Astrocyte (in vitro differentiated cells and primary cell): ENCODE measurements around the gene ELMO1. TPM values are rescaled to one million over a fixed set of nuclear protein-coding genes. Genes with fewer than 3 reads are reported as not detected.

Experiments
- DNase-seq: peaks from one replicate; pipeline ENCODE4 v3.0.0-alpha.2; 2010; ENCODE audit warnings: low read depth
- FAIRE-seq: peaks from 2 replicates; lab custom pipeline; 2011; peaks lifted over from hg19 to GRCh38; lab: Jason Lieb, UNC
- H2AFZ ChIP-seq: 2 replicates; pipeline ENCODE4 v1.6.0; 2012; ENCODE audit warnings: low read depth, low read length, inconsistent platforms
- H3K27ac ChIP-seq: 2 replicates; pipeline ENCODE4 v1.5.1; 2011; ENCODE audit warnings: low read depth, low read length, inconsistent platforms
- H3K27me3 ChIP-seq: 2 replicates; pipeline ENCODE4 v1.6.0; 2011; ENCODE audit warnings: low read length, inconsistent platforms; ENCODE audit not compliant: insufficient read depth
- H3K36me3 ChIP-seq: 2 replicates; pipeline ENCODE4 v1.5.1; 2011; ENCODE audit warnings: low read length, inconsistent platforms; ENCODE audit not compliant: insufficient read depth
- H3K4me1 ChIP-seq: 2 replicates; pipeline ENCODE4 v1.5.1; 2011; ENCODE audit warnings: low read length, inconsistent platforms; ENCODE audit not compliant: insufficient read depth
- H3K4me2 ChIP-seq: 2 replicates; pipeline ENCODE4 v1.6.0; 2012; ENCODE audit warnings: low read length, inconsistent platforms
- H3K4me3 ChIP-seq: 2 replicates; pipeline ENCODE4 v1.5.1; 2011; ENCODE audit warnings: low read depth, mild to moderate bottlenecking, low read length, inconsistent platforms; ENCODE audit not compliant: insufficient read depth
- H3K79me2 ChIP-seq: 2 replicates; pipeline ENCODE4 v1.6.0; 2012; ENCODE audit warnings: mild to moderate bottlenecking, low read length, inconsistent platforms; ENCODE audit not compliant: insufficient read depth
- H3K9ac ChIP-seq: 2 replicates; pipeline ENCODE4 v1.6.0; 2012; ENCODE audit warnings: mild to moderate bottlenecking, low read length, inconsistent platforms
- H3K9me3 ChIP-seq: 2 replicates; pipeline ENCODE4 v1.5.1; 2012; ENCODE audit warnings: low read depth, mild to moderate bottlenecking, low read length, inconsistent platforms; ENCODE audit not compliant: insufficient read depth
- H4K20me1 ChIP-seq: 2 replicates; pipeline ENCODE4 v1.6.0; 2012; ENCODE audit warnings: low read length, inconsistent platforms; ENCODE audit not compliant: insufficient read depth
- H3K27ac Mint-ChIP-seq: one replicate; pipeline ENCODE4 v1.8.0; 2021; ENCODE audit warnings: mild to moderate bottlenecking, mixed read lengths; ENCODE audit not compliant: unreplicated experiment
- H3K27me3 Mint-ChIP-seq: one replicate; pipeline ENCODE4 v1.8.0; 2021; ENCODE audit warnings: low read depth, mixed read lengths; ENCODE audit not compliant: unreplicated experiment
- H3K36me3 Mint-ChIP-seq: one replicate; pipeline ENCODE4 v1.8.0; 2021; ENCODE audit warnings: low read depth, mixed read lengths; ENCODE audit not compliant: unreplicated experiment
- H3K4me1 Mint-ChIP-seq: one replicate; pipeline ENCODE4 v1.8.0; 2021; ENCODE audit warnings: low read depth, mixed read lengths; ENCODE audit not compliant: unreplicated experiment
- H3K4me3 Mint-ChIP-seq: one replicate; pipeline ENCODE4 v1.8.0; 2021; ENCODE audit warnings: mild to moderate bottlenecking, moderate library complexity, mixed read lengths; ENCODE audit not compliant: unreplicated experiment
- H3K9me3 Mint-ChIP-seq: one replicate; pipeline ENCODE4 v1.8.0; 2021; ENCODE audit warnings: mild to moderate bottlenecking, mixed read lengths; ENCODE audit not compliant: unreplicated experiment
- EZH2 ChIP-seq: IDR thresholded peaks from 2 replicates; pipeline ENCODE4 v1.6.1; 2012; ENCODE audit warnings: mild to moderate bottlenecking, low read length, inconsistent platforms; ENCODE audit not compliant: insufficient read depth
- total RNA-seq: library from RNA; stranded (reverse); gene quantifications from 2 replicates; pipeline ENCODE4 v1.2.1, GENCODE V29; 2021
- TF ChIP-seq, protein P1 (sequence below): IDR thresholded peaks from 2 replicates; pipeline ENCODE4 v1.5.1; 2011; ENCODE audit warnings: low read depth, mild to moderate bottlenecking, inconsistent platforms, low read length, moderate library complexity; ENCODE audit not compliant: insufficient read depth

The ELMO1 gene
- total RNA-seq, 1 donor from 2014 or later: 20.4 TPM

DNA sequence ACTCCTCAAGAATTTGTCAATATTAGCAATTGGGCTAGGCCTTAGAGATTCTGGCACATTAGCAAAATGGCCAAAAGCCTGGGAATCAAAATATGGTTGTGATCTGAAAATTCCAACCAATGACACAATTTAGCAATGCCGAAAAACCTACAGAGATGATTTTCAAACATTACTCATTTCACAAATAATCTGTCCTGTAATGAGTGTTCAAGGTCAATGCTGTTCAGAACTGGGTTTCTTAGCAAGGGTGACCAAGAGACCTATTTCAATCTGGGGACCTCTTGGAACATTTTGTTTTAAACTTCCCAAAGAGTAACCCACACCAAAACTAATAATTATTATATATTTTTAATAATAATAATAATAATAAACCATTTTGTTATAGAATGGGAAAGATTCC, 24.1 kb downstream of the ELMO1 start:
- Histone ChIP-seq H3K4me1 (no peaks in the 10 kb centered on the region), H3K4me3 (no peak overlapping the region), H3K4me2 (no peak overlapping the region), H3K79me2 (no peaks in the 10 kb centered on the region), H3K9me3 (no peaks in the 10 kb centered on the region), H3K36me3 (no peaks in the 10 kb centered on the region), H2AFZ (no peak overlapping the region), H3K27ac (no peak overlapping the region), H3K27me3 (no peaks in the 10 kb centered on the region), H4K20me1 (no peaks in the 10 kb centered on the region), H3K9ac (no peak overlapping the region)
- no peaks in the 10 kb centered on the region for H3K27me3 Mint-ChIP-seq
- TF ChIP-seq, protein P1, sequence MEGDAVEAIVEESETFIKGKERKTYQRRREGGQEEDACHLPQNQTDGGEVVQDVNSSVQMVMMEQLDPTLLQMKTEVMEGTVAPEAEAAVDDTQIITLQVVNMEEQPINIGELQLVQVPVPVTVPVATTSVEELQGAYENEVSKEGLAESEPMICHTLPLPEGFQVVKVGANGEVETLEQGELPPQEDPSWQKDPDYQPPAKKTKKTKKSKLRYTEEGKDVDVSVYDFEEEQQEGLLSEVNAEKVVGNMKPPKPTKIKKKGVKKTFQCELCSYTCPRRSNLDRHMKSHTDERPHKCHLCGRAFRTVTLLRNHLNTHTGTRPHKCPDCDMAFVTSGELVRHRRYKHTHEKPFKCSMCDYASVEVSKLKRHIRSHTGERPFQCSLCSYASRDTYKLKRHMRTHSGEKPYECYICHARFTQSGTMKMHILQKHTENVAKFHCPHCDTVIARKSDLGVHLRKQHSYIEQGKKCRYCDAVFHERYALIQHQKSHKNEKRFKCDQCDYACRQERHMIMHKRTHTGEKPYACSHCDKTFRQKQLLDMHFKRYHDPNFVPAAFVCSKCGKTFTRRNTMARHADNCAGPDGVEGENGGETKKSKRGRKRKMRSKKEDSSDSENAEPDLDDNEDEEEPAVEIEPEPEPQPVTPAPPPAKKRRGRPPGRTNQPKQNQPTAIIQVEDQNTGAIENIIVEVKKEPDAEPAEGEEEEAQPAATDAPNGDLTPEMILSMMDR: no peak
- no peak for TF ChIP-seq EZH2
- H3K4me1 Mint-ChIP-seq: peaks cover 8% of the 10 kb centered on the region
- DNase-seq (no peak), FAIRE-seq (no peak)
- no peak overlapping the region for H3K4me3 Mint-ChIP-seq
- H3K36me3 Mint-ChIP-seq: no peaks in the 10 kb centered on the region
- no peaks in the 10 kb centered on the region for H3K9me3 Mint-ChIP-seq
- no peak overlapping the region for H3K27ac Mint-ChIP-seq

DNA sequence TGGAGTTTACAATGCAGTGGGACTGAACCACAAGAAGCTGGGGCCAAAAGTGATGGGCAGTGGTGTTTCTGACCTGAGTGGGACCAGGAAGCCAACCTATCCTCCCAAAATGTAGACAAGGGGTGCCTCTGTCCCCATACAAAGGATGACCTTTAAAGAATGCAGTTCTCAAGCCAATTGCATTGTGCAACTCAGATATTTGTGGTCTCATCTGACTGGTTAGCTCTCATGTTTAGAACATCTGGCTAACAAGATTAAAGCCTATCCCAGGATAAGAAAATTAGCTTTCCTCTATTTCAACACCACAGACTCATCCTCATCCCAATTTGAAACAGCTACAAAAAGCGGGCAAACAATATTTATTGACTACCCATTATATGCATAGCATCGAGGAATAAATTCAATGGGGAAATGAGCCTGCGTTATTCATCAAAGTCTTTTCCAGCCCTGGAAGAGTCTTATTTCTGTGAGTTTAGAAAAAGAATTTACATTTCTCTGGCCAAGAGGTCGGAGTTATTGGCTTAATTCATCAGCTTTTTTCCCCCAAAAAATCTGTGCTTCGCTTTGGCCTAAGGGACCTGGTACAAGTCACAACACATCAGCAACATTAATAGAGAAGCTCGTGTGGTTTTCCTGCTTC, 26.7 kb downstream of the ELMO1 start:
- Histone ChIP-seq H2AFZ (no peak overlapping the region), H3K4me2 (no peak overlapping the region), H3K9ac (no peak overlapping the region), H3K4me3 (no peak overlapping the region), H3K36me3 (no peaks in the 10 kb centered on the region), H3K79me2 (no peaks in the 10 kb centered on the region), H3K27me3 (no peaks in the 10 kb centered on the region), H3K9me3 (no peaks in the 10 kb centered on the region), H4K20me1 (no peaks in the 10 kb centered on the region), H3K4me1 (no peaks in the 10 kb centered on the region), H3K27ac (no peak overlapping the region)
- Mint-ChIP-seq H3K36me3 (no peaks in the 10 kb centered on the region), H3K4me3 (no peak overlapping the region), H3K4me1 (peaks cover 8% of the 10 kb centered on the region), H3K9me3 (no peaks in the 10 kb centered on the region), H3K27me3 (no peaks in the 10 kb centered on the region), H3K27ac (no peak overlapping the region)
- no peak for FAIRE-seq
- TF ChIP-seq, protein P1: no peak
- no peak for TF ChIP-seq EZH2
- no peak for DNase-seq

DNA sequence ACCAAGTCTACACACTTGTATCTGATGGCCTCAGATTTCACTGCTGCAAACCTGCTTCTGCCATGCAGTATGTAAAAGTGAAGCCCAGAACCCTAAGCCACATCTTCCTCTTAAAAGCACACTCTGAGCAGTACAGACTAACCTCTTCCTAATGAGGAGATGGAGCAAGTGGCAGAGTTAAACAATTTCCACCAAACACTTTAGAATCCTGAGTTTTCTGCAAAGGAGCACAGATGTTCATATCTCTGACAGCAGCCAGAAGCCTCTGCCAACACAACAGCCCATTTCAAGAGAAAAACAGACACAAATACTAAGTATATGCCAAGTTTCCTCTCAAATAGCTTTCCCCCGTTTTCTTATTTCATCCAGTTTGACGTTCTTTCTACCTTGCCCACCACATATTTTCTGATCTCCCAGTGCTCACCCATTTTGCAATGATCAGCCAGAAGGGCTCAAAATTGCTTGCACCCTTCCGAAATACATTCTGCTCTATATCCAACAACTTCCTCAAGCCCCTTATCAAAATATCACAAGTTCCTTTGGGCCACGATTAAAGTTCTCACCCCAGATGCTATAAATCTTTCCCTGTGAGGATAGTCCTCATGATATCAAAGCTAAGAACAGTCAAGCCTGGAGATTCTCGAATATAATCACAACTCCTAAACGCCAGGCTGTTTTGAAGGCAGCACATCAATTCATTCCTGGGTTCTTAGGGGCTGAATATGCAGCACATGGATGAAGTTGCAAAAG, 27.5 kb downstream of the ELMO1 start:
- no peaks in the 10 kb centered on the region for H3K4me1 ChIP-seq
- no peaks in the 10 kb centered on the region for H3K36me3 ChIP-seq
- no peak overlapping the region for H3K27ac ChIP-seq
- H2AFZ ChIP-seq: no peak overlapping the region
- Mint-ChIP-seq H3K36me3 (no peaks in the 10 kb centered on the region), H3K9me3 (no peaks in the 10 kb centered on the region), H3K4me1 (peaks cover 8% of the 10 kb centered on the region), H3K4me3 (no peak overlapping the region), H3K27ac (no peak overlapping the region), H3K27me3 (no peaks in the 10 kb centered on the region)
- TF ChIP-seq, protein P1: no peak
- TF ChIP-seq EZH2: no peak
- DNase-seq: no peak
- H3K79me2 ChIP-seq: no peaks in the 10 kb centered on the region
- H3K9me3 ChIP-seq: no peaks in the 10 kb centered on the region
- H3K9ac ChIP-seq: no peak overlapping the region
- FAIRE-seq: no peak
- no peaks in the 10 kb centered on the region for H3K27me3 ChIP-seq
- no peak overlapping the region for H3K4me2 ChIP-seq
- H3K4me3 ChIP-seq: no peak overlapping the region
- H4K20me1 ChIP-seq: no peaks in the 10 kb centered on the region
